HepG2 (cell line): ENCODE data around the gene SCAND1. TPM values are rescaled to one million over a fixed set of nuclear protein-coding genes. Genes with fewer than 3 reads are reported as not detected.

ENCODE experiments used
- ELK4 ChIP-seq: sonication (generic); formaldehyde crosslinking; IDR thresholded peaks from 2 replicates; pipeline ENCODE4 v1.9.0; 2021; ENCODE audit warnings: missing genetic modification reagents, borderline replicate concordance
- GRHL1 ChIP-seq: sonication (generic); formaldehyde crosslinking; conservative IDR thresholded peaks from 2 replicates; pipeline ENCODE4 v1.8.0; 2022; ENCODE audit warnings: missing genetic modification reagents
- KAT7 ChIP-seq: IDR thresholded peaks from 2 replicates; pipeline ENCODE4 v1.6.1; 2018; ENCODE audit warnings: borderline replicate concordance, missing compliant biosample characterization
- KMT2B ChIP-seq: IDR thresholded peaks from 2 replicates; pipeline ENCODE4 v1.6.1; 2016; ENCODE audit warnings: missing genetic modification reagents, missing compliant biosample characterization
- MED13 ChIP-seq: sonication (generic); formaldehyde crosslinking; IDR thresholded peaks from 2 replicates; pipeline ENCODE4 v1.5.0; 2020; ENCODE audit warnings: missing genetic modification reagents
- MEIS2 ChIP-seq: sonication (generic); formaldehyde crosslinking; IDR thresholded peaks from 2 replicates; pipeline ENCODE4 v1.9.0; 2021; ENCODE audit warnings: mild to moderate bottlenecking, missing genetic modification reagents
- NCOR1 ChIP-seq: fragments of 200-600 bp; sonication (generic); IDR thresholded peaks from 2 replicates; pipeline ENCODE4 v1.7.0; 2017; ENCODE audit warnings: antibody characterized with exemption, low read length, borderline replicate concordance
- NPAS2 ChIP-seq: sonication (generic); formaldehyde crosslinking; IDR thresholded peaks from 2 replicates; pipeline ENCODE4 v1.8.0; 2022; ENCODE audit warnings: mild to moderate bottlenecking, missing genetic modification reagents, borderline replicate concordance
- NR2F2 ChIP-seq: IDR thresholded peaks from 2 replicates; pipeline ENCODE4 v1.6.1; 2012; ENCODE audit warnings: low read depth, inconsistent platforms, borderline replicate concordance
- PRDM4 ChIP-seq: sonication (generic); formaldehyde crosslinking; IDR thresholded peaks from 2 replicates; pipeline ENCODE4 v1.9.0; 2021; ENCODE audit warnings: missing genetic modification reagents, borderline replicate concordance
- ZBTB33 ChIP-seq: sonication (generic); formaldehyde crosslinking; IDR thresholded peaks from 2 replicates; pipeline ENCODE4 v1.4.0; 2020; ENCODE audit warnings: missing genetic modification reagents
- ZNF232 ChIP-seq: sonication (generic); formaldehyde crosslinking; IDR thresholded peaks from 2 replicates; pipeline ENCODE4 v1.4.0; 2020; ENCODE audit warnings: missing genetic modification reagents, borderline replicate concordance
- ZNF296 ChIP-seq: sonication (generic); formaldehyde crosslinking; conservative IDR thresholded peaks from 2 replicates; pipeline ENCODE4 v1.5.0; 2020; ENCODE audit warnings: mild to moderate bottlenecking, missing genetic modification reagents
- ZNF496 ChIP-seq: sonication (generic); formaldehyde crosslinking; IDR thresholded peaks from 2 replicates; pipeline ENCODE4 v1.8.1; 2023; ENCODE audit warnings: mild to moderate bottlenecking, moderate library complexity, missing genetic modification reagents; ENCODE audit not compliant: insufficient replicate concordance
- ZNF543 ChIP-seq: sonication (generic); formaldehyde crosslinking; IDR thresholded peaks from 2 replicates; pipeline ENCODE4 v1.4.0; 2020; ENCODE audit warnings: mild to moderate bottlenecking, missing genetic modification reagents
- ZNF577 ChIP-seq: sonication (generic); formaldehyde crosslinking; IDR thresholded peaks from 2 replicates; pipeline ENCODE4 v1.4.0; 2020; ENCODE audit warnings: mild to moderate bottlenecking, low read depth, missing genetic modification reagents, borderline replicate concordance
- ZNF605 ChIP-seq: sonication (generic); formaldehyde crosslinking; IDR thresholded peaks from 2 replicates; pipeline ENCODE4 v1.8.0; 2022; ENCODE audit warnings: mild to moderate bottlenecking, missing genetic modification reagents
- ZNF639 ChIP-seq: conservative IDR thresholded peaks from 2 replicates; pipeline ENCODE4 v1.6.1; 2018; ENCODE audit warnings: missing genetic modification reagents
- polyA plus RNA-seq, 8 experiments: library from polyadenylated mRNA; depleted of rRNA in 3 of 8; stranded (reverse) in 7 of 8; unstranded in 1 of 8; fragments of >200 nt; fragmentation: Illumina TruSeq in 4 of 8; extraction: Trizol in 4 of 8; gene quantifications; 2 replicates each; pipeline versions ENCODE4 v1.2.1 to v1.2.3, GENCODE V29; 2011 to 2016; ENCODE audit warnings: low read depth in 4 of 8, missing spikeins in 1 of 8, mixed read lengths in 1 of 8; ENCODE audit not compliant: insufficient read depth in 1 of 8
- total RNA-seq, 5 experiments: library from RNA; depleted of rRNA; stranded (reverse); fragments of >200 nt; fragmentation: Illumina TruSeq; extraction: Trizol; gene quantifications; 2 replicates each; pipeline ENCODE4 v1.2.3, GENCODE V29; 2016; ENCODE audit warnings: low read depth in 1 of 5

SCAND1 gene
- total and polyA plus RNA-seq, 2 of the 13 experiments (the other 11 are each of a cell fraction or from before 2014, with no cell fraction given): 19.3 to 109 TPM

GRCh38 chr20:35954200-35954906, at the start of gene SCAND1 (continued):
- TF ChIP-seq PRDM4 (CRISPR knock-in tag) (no peak), NPAS2 (no peak), ZNF639 (CRISPR knock-in tag) (peak; percentile 97), ZNF232 (CRISPR knock-in tag) (peak; percentile 93), ZNF296 (CRISPR knock-in tag) (no peak), ZNF496 (CRISPR knock-in tag) (no peak), ZBTB33 (peak; percentile 91), ZNF605 (CRISPR knock-in tag) (peak; percentile 99), ZNF577 (CRISPR knock-in tag) (0 out of 2 replicates have a peak, but pooled peaks have one; percentile 29), NR2F2 (peak; percentile 50; the same call in 1 of the 2 replicates), KMT2B (peak; percentile 90), ELK4 (CRISPR knock-in tag) (no peak), MED13 (CRISPR knock-in tag) (peak; percentile 86; the same call in 1 of the 2 replicates), GRHL1 (CRISPR knock-in tag) (no peak), NCOR1 (peak; percentile 20; the same call in 1 of the 2 replicates), KAT7 (CRISPR knock-in tag) (peak; percentile 96), ZNF543 (peak; percentile 96), MEIS2 (CRISPR knock-in tag) (peak; percentile 95)
